A549 (cell line): ENCODE data around the gene CXCR4. TPM values are rescaled to one million over a fixed set of nuclear protein-coding genes. Genes with fewer than 3 reads are reported as not detected.
"Not testable (repeated sequence)": the region's sequence is repeated elsewhere in the genome, so short reads cannot be mapped to it uniquely, and the experiment has no call there.

ENCODE experiments used
- ATAC-seq, 2 experiments: fragments of 200-7000 bp in 1 of 2; fragments of >200 bp in 1 of 2; cut with Nextera tagmentation in 1 of 2; cut with Tn5 transposase in 1 of 2; 3 replicates each; pipeline versions ENCODE4 v1.8.0 to v1.9.1; 2018 to 2020; ENCODE audit warnings: mild to moderate bottlenecking in 1 of 2, moderate library complexity in 1 of 2
- CTCF ChIA-PET: fragments of 300-600 bp; sonication (Branson Sonifier 250); formaldehyde crosslinking; extraction: SDS; loops from one replicate; lab custom pipeline; 2021; ENCODE audit warnings: antibody characterized with exemption, inconsistent platforms; lab: Yijun Ruan, JAX
- POLR2A ChIA-PET: fragments of 350-600 bp; formaldehyde crosslinking; extraction: SDS; loops from one replicate; lab custom pipeline; 2021; ENCODE audit warnings: antibody characterized with exemption, inconsistent platforms; lab: Yijun Ruan, JAX
- DNase-seq, 2 experiments: peaks; one replicate each; pipeline versions ENCODE4 v3.0.0 to v3.0.0-alpha.2; 2011 to 2016; ENCODE audit warnings: low read depth in 1 of 2, low spot score in 1 of 2
- FAIRE-seq: peaks from 2 replicates; lab custom pipeline; 2011; peaks lifted over from hg19 to GRCh38; lab: Jason Lieb, UNC
- H3K27ac ChIP-seq, 2 experiments: fragments of >200 bp; sonication (Bioruptor Twin); formaldehyde crosslinking; 3 replicates each; pipeline ENCODE4 v1.5.1; 2016 to 2017
- H3K4me1 ChIP-seq: fragments of >200 bp; sonication (Bioruptor Twin); formaldehyde crosslinking; 3 replicates; pipeline ENCODE4 v1.6.1; 2016
- H3K4me2 ChIP-seq: fragments of >200 bp; sonication (Bioruptor Twin); formaldehyde crosslinking; 3 replicates; pipeline ENCODE4 v1.6.1; 2016
- H3K4me3 ChIP-seq: fragments of >200 bp; sonication (Bioruptor Twin); formaldehyde crosslinking; 3 replicates; pipeline ENCODE4 v1.5.1; 2016
- H3K9me3 ChIP-seq: fragments of >200 bp; sonication (Bioruptor Twin); formaldehyde crosslinking; 3 replicates; pipeline ENCODE4 v1.6.1; 2016
- EHMT2 ChIP-seq: fragments of 200-600 bp; sonication (generic); IDR thresholded peaks from 2 replicates; pipeline ENCODE4 v1.6.1; 2016; ENCODE audit warnings: antibody characterized with exemption, low read depth, mild to moderate bottlenecking, moderate library complexity
- EP300 ChIP-seq, 2 experiments: fragments of >200 bp; sonication (Bioruptor Twin); formaldehyde crosslinking; IDR thresholded peaks; 2 replicates in 1 of 2; 3 replicates in 1 of 2; pipeline ENCODE4 v1.6.1; 2016 to 2017
- FOXS1 ChIP-seq: fragments of 250-450 bp; sonication (Bioruptor Pico); IDR thresholded peaks from 2 replicates; pipeline ENCODE4 v1.5.0; 2020; ENCODE audit warnings: mild to moderate bottlenecking, moderate library complexity
- HDAC2 ChIP-seq: fragments of 200-600 bp; sonication (generic); IDR thresholded peaks from 2 replicates; pipeline ENCODE4 v1.6.1; 2016
- HOXA7 ChIP-seq: fragments of 250-450 bp; sonication (Bioruptor Pico); IDR thresholded peaks from 2 replicates; pipeline ENCODE4 v1.5.0; 2020; ENCODE audit warnings: mild to moderate bottlenecking, moderate library complexity
- HOXB5 ChIP-seq: fragments of 250-450 bp; sonication (Bioruptor Pico); IDR thresholded peaks from 2 replicates; pipeline ENCODE4 v1.5.0; 2020; ENCODE audit warnings: mild to moderate bottlenecking, moderate library complexity
- JUNB ChIP-seq: fragments of >200 bp; sonication (Bioruptor Twin); formaldehyde crosslinking; IDR thresholded peaks from 2 replicates; pipeline ENCODE4 v1.6.1; 2016
- MAFK ChIP-seq: fragments of 450-650 bp; IDR thresholded peaks from 2 replicates; pipeline ENCODE4 v1.6.1; 2014; ENCODE audit not compliant: partially characterized antibody
- NPAS2 ChIP-seq: fragments of 250-450 bp; sonication (Bioruptor Pico); IDR thresholded peaks from 2 replicates; pipeline ENCODE4 v1.8.0; 2022; ENCODE audit warnings: mild to moderate bottlenecking, moderate library complexity, borderline replicate concordance
- POLR2A ChIP-seq: IDR thresholded peaks from 2 replicates; pipeline ENCODE4 v1.6.1; 2012; ENCODE audit warnings: mild to moderate bottlenecking, low read length
- RARB ChIP-seq: fragments of 250-450 bp; sonication (Bioruptor Pico); IDR thresholded peaks from 2 replicates; pipeline ENCODE4 v1.8.0; 2021; ENCODE audit warnings: mild to moderate bottlenecking, moderate library complexity
- RNF2 ChIP-seq: fragments of 200-600 bp; sonication (generic); IDR thresholded peaks from 2 replicates; pipeline ENCODE4 v1.6.1; 2016; ENCODE audit warnings: low read depth, mild to moderate bottlenecking, antibody characterized with exemption, moderate library complexity, borderline replicate concordance
- TFCP2L1 ChIP-seq: fragments of 250-450 bp; sonication (Bioruptor Pico); IDR thresholded peaks from 2 replicates; pipeline ENCODE4 v1.5.0; 2021; ENCODE audit warnings: mild to moderate bottlenecking
- ZC3H11A ChIP-seq: fragments of 450-650 bp; IDR thresholded peaks from 2 replicates; pipeline ENCODE4 v1.6.1; 2014; ENCODE audit warnings: antibody characterized with exemption, mild to moderate bottlenecking
- ZSCAN20 ChIP-seq: fragments of 250-450 bp; sonication (Bioruptor Pico); IDR thresholded peaks from 2 replicates; pipeline ENCODE4 v1.8.0; 2022; ENCODE audit warnings: mild to moderate bottlenecking, moderate library complexity
- WGBS: methylation state at CpG from one replicate; pipeline ENCODE4 v1.1.6; 2017; ENCODE audit errors: missing lambda C conversion rate; 5-methylcytosine and 5-hydroxymethylcytosine counted together
- polyA plus RNA-seq, 4 experiments: library from polyadenylated mRNA; depleted of rRNA in 3 of 4; stranded (reverse); fragments of >200 nt; fragmentation: RNase III in 1 of 4; extraction: RNeasy Plus Mini Kit Qiagen cat#74134 plus additional on column Dnase treatment in 1 of 4; gene quantifications; 2 replicates in 3 of 4; 3 replicates in 1 of 4; pipeline ENCODE4 v1.2.3, GENCODE V29; 2011 to 2017
- TF ChIP-seq, protein P1 (sequence below): fragments of 250-450 bp; sonication (Bioruptor Pico); IDR thresholded peaks from 2 replicates; pipeline ENCODE4 v1.5.0; 2021; ENCODE audit warnings: mild to moderate bottlenecking, moderate library complexity, borderline replicate concordance
- TF ChIP-seq, protein P2 (sequence below): fragments of >200 bp; sonication (Bioruptor Twin); formaldehyde crosslinking; IDR thresholded peaks from 3 replicates; pipeline ENCODE4 v1.5.1; 2016
- TF ChIP-seq, protein P3 (sequence below): fragments of 150-350 bp; IDR thresholded peaks from 2 replicates; pipeline ENCODE4 v1.6.1; 2014; ENCODE audit warnings: low read depth, mild to moderate bottlenecking, low read length
- TF ChIP-seq, protein P4 (sequence below): fragments of 250-450 bp; sonication (Bioruptor Pico); IDR thresholded peaks from 2 replicates; pipeline ENCODE4 v1.5.0; 2020; ENCODE audit warnings: low read depth, mild to moderate bottlenecking, moderate library complexity
- TF ChIP-seq, protein P5 (sequence below): IDR thresholded peaks from 2 replicates; pipeline ENCODE4 v1.6.1; 2012
- TF ChIP-seq, protein P6 (sequence below): fragments of >200 bp; sonication (Bioruptor Twin); formaldehyde crosslinking; IDR thresholded peaks from 2 replicates; pipeline ENCODE4 v1.6.1; 2016

Gene CXCR4
- polyA plus RNA-seq, 2 of the 4 experiments (the other 2 are of a cell fraction), result 0.09 to 0.16 TPM

DNA sequence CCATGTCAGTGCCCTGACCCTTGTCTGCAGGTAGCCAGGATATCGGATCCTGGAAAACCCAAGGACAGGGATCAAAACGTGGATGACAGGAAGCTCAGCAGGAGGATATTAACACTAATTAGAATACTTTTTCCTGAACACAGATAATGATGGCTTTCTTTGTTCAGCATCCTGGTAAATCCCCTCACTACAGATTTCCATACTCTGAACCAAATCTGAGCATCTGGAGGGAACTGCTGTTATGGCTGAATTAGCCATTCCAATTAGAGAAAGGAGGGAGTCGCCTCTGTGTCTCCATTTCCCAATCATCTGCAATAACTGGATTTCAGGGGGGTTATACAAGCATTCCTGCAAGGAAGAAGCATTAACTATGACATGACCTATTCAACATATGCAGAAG lies 24.4 kb downstream of the CXCR4 start:
- H3K9me3 ChIP-seq, result no peaks in the 10 kb centered on the region
- no peak for FAIRE-seq
- POLR2A ChIA-PET, result interaction anchor here (0.5 kb wide), 1 partner anchor 29 kb away, joined by 5 read pairs; no protein-coding TSS in a partner anchor
- no peak for TF ChIP-seq NPAS2 (CRISPR knock-in tag)
- TF ChIP-seq, protein P1, sequence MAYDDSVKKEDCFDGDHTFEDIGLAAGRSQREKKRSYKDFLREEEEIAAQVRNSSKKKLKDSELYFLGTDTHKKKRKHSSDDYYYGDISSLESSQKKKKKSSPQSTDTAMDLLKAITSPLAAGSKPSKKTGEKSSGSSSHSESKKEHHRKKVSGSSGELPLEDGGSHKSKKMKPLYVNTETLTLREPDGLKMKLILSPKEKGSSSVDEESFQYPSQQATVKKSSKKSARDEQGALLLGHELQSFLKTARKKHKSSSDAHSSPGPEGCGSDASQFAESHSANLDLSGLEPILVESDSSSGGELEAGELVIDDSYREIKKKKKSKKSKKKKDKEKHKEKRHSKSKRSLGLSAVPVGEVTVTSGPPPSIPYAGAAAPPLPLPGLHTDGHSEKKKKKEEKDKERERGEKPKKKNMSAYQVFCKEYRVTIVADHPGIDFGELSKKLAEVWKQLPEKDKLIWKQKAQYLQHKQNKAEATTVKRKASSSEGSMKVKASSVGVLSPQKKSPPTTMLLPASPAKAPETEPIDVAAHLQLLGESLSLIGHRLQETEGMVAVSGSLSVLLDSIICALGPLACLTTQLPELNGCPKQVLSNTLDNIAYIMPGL (CRISPR knock-in tag), result no peak
- TF ChIP-seq FOXS1 (CRISPR knock-in tag), result no peak
- TF ChIP-seq ZSCAN20 (CRISPR knock-in tag), result no peak
- TF ChIP-seq TFCP2L1 (CRISPR knock-in tag), result no peak
- no peak for TF ChIP-seq EP300 (IDR thresholded peaks at IDR 0.05)
- TF ChIP-seq, protein P2, sequence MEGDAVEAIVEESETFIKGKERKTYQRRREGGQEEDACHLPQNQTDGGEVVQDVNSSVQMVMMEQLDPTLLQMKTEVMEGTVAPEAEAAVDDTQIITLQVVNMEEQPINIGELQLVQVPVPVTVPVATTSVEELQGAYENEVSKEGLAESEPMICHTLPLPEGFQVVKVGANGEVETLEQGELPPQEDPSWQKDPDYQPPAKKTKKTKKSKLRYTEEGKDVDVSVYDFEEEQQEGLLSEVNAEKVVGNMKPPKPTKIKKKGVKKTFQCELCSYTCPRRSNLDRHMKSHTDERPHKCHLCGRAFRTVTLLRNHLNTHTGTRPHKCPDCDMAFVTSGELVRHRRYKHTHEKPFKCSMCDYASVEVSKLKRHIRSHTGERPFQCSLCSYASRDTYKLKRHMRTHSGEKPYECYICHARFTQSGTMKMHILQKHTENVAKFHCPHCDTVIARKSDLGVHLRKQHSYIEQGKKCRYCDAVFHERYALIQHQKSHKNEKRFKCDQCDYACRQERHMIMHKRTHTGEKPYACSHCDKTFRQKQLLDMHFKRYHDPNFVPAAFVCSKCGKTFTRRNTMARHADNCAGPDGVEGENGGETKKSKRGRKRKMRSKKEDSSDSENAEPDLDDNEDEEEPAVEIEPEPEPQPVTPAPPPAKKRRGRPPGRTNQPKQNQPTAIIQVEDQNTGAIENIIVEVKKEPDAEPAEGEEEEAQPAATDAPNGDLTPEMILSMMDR, result no peak
- TF ChIP-seq, protein P3, sequence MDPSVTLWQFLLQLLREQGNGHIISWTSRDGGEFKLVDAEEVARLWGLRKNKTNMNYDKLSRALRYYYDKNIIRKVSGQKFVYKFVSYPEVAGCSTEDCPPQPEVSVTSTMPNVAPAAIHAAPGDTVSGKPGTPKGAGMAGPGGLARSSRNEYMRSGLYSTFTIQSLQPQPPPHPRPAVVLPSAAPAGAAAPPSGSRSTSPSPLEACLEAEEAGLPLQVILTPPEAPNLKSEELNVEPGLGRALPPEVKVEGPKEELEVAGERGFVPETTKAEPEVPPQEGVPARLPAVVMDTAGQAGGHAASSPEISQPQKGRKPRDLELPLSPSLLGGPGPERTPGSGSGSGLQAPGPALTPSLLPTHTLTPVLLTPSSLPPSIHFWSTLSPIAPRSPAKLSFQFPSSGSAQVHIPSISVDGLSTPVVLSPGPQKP, result no peak
- CTCF ChIA-PET, result no interaction called here
- DNase-seq, result no peak
- no peaks in the 10 kb centered on the region for H3K4me1 ChIP-seq
- no peak overlapping the region for H3K4me2 ChIP-seq
- 32% methylated on average over 3 of the region's 3 CpGs for WGBS
- no peak overlapping the region for H3K27ac ChIP-seq
- no peak overlapping the region for H3K4me3 ChIP-seq
- no peak for ATAC-seq

DNA sequence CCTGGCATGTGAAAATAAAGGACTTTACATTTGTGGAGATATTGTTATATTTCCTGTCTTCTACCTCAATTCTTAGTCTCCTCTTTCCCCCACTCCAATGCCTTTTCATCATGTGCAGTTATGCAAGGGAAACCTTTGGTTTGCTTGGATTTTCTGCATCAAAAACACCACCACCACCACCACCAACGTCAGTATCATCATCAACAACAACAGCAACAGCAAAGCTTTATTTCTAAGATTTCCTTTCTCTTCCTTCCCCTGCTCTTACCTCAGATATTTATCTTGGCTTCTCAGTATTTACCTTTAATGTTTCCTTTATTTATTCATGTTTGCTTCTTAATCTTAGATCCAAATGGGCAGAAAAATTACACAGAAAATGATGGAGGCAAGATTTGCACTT lies 26.1 kb downstream of the CXCR4 start:
- no peak for DNase-seq
- TF ChIP-seq RNF2 (no peak), HDAC2 (no peak), JUNB (no peak), POLR2A (no peak), MAFK (no peak), ZSCAN20 (CRISPR knock-in tag) (no peak), HOXA7 (no peak), ZC3H11A (no peak), HOXB5 (CRISPR knock-in tag) (no peak), RARB (CRISPR knock-in tag) (no peak), EHMT2 (no peak)
- TF ChIP-seq, protein P4, sequence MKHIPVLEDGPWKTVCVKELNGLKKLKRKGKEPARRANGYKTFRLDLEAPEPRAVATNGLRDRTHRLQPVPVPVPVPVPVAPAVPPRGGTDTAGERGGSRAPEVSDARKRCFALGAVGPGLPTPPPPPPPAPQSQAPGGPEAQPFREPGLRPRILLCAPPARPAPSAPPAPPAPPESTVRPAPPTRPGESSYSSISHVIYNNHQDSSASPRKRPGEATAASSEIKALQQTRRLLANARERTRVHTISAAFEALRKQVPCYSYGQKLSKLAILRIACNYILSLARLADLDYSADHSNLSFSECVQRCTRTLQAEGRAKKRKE (CRISPR knock-in tag), result no peak
- TF ChIP-seq, protein P5, sequence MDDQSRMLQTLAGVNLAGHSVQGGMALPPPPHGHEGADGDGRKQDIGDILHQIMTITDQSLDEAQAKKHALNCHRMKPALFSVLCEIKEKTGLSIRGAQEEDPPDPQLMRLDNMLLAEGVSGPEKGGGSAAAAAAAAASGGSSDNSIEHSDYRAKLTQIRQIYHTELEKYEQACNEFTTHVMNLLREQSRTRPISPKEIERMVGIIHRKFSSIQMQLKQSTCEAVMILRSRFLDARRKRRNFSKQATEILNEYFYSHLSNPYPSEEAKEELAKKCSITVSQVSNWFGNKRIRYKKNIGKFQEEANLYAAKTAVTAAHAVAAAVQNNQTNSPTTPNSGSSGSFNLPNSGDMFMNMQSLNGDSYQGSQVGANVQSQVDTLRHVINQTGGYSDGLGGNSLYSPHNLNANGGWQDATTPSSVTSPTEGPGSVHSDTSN, result no peak
- TF ChIP-seq, protein P6, sequence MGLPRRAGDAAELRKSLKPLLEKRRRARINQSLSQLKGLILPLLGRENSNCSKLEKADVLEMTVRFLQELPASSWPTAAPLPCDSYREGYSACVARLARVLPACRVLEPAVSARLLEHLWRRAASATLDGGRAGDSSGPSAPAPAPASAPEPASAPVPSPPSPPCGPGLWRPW, result no peak
- TF ChIP-seq, protein P2, result no peak
- TF ChIP-seq, all 56 proteins: peak for 0
- H3K4me3 ChIP-seq, result no peak overlapping the region
- ATAC-seq (no peak), FAIRE-seq (no peak)
- ChIA-PET CTCF (interaction anchor here (1.3 kb wide), 1 partner anchor 178 kb away, joined by 3 read pairs; no protein-coding TSS in a partner anchor), POLR2A (no interaction called here)
- no peaks in the 10 kb centered on the region for H3K9me3 ChIP-seq
- H3K4me2 ChIP-seq, result no peak overlapping the region
- 11% methylated on average over 1 of the region's 1 CpG for WGBS
- H3K27ac ChIP-seq, result no peak overlapping the region
- H3K4me1 ChIP-seq, result no peaks in the 10 kb centered on the region

DNA sequence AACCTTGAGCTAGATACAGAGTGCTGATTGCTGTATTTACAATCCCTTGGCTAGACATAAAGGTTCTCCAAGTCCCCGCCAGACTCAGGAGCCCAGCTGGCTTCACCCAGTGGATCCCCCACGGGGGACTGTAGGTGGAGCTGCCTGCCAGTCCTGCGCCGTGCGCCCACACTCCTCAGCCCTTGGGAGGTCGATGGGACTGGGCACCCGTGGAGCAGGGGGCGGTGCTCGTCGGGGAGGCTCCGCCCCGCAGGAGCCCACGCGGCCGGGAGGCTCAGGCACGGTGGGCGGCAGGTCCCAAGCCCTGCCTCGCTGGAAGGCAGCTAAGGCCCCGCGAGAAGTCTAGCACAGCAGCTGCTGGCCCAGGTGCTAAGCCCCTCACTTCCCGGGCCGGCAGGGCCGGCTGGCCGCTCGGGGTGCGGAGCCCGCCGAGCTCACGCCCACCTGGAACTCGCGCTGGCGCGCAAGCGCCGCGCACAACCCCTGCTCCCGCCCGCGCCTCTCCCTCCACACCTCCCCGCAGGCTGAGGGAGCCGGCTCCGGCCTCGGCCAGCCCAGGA lies 30.0 kb downstream of the CXCR4 start:
- FAIRE-seq, H3K9me3 ChIP-seq, H3K27ac ChIP-seq, DNase-seq, H3K4me1 ChIP-seq, H3K4me3 ChIP-seq, H3K4me2 ChIP-seq, CTCF ChIA-PET, POLR2A ChIA-PET, ATAC-seq: not testable (repeated sequence)
- WGBS, result 85% methylated on average over 12 of the region's 43 CpGs
